ENCODE results near the gene CTSE.
A peak's percentile ranks its signal among the peaks of the same experiment; 100 is the strongest.

The CTSE gene

GRCh38 chr1:206036663-206037455, 13.2 kb upstream of the CTSE start:
- Histone ChIP-seq H3K4me3 (replicated peaks; ENCODE audit: insufficient read depth, low read length) (no peak overlapping the region), H3K27ac (replicated peaks) (no peak overlapping the region), H3K27me3 (ENCODE audit: insufficient read depth, poor library complexity, severe bottlenecking) (no peaks in the 10 kb centered on the region)
- TF ChIP-seq POLR2AphosphoS5 (IDR thresholded peaks at IDR 0.05; ENCODE audit: low read depth) (no peak), GABPA (IDR thresholded peaks at IDR 0.05; ENCODE audit: low read depth) (no peak), SPI1 (IDR thresholded peaks at IDR 0.05; ENCODE audit: borderline replicate concordance, low read depth) (no peak), REST (IDR thresholded peaks at IDR 0.05; ENCODE audit: insufficient replicate concordance, low read depth) (no peak), CTCF (IDR thresholded peaks at IDR 0.05; ENCODE audit: insufficient read depth, low read length) (no peak)
- no peak for DNase-seq (ENCODE audit: low read depth in 1 of 2, low spot score in 1 of 2)

- Histone ChIP-seq H3K4me3 (replicated peaks; ENCODE audit: insufficient read depth, low read length) (no peak overlapping the region), H3K27ac (replicated peaks) (no peak overlapping the region), H3K27me3 (ENCODE audit: insufficient read depth, poor library complexity, severe bottlenecking) (no peaks in the 10 kb centered on the region)
- TF ChIP-seq SPI1 (IDR thresholded peaks at IDR 0.05; ENCODE audit: borderline replicate concordance, low read depth), result no peak
- DNase-seq (ENCODE audit: low read depth in 1 of 2, low spot score in 1 of 2), result no peak
These were observed 11.3 kb upstream of the CTSE start for GRCh38 chr1:206035027-206035426.

- TF ChIP-seq GABPA (IDR thresholded peaks at IDR 0.05; ENCODE audit: low read depth) (no peak), REST (IDR thresholded peaks at IDR 0.05; ENCODE audit: insufficient replicate concordance, low read depth) (no peak), SPI1 (IDR thresholded peaks at IDR 0.05; ENCODE audit: borderline replicate concordance, low read depth) (0 out of 2 replicates have a peak, but pooled peaks have one; percentile 45), POLR2AphosphoS5 (IDR thresholded peaks at IDR 0.05; ENCODE audit: low read depth) (no peak), CTCF (IDR thresholded peaks at IDR 0.05; ENCODE audit: insufficient read depth, low read length) (no peak)
- peak in 1 of 2 experiments; percentile 37 for DNase-seq (ENCODE audit: low read depth in 1 of 2, low spot score in 1 of 2)
- no peak overlapping the region for H3K27ac ChIP-seq (replicated peaks)
- no peak overlapping the region for H3K4me3 ChIP-seq (replicated peaks; ENCODE audit: insufficient read depth, low read length)
- no peaks in the 10 kb centered on the region for H3K27me3 ChIP-seq (ENCODE audit: insufficient read depth, poor library complexity, severe bottlenecking)
These were observed 8.9 kb upstream of the CTSE start for GRCh38 chr1:206032380-206033140.

GRCh38 chr1:206030714-206031113, 7.0 kb upstream of the CTSE start:
- TF ChIP-seq CTCF (IDR thresholded peaks at IDR 0.05; ENCODE audit: insufficient read depth, low read length), result peak; percentile 90
- TF ChIP-seq POLR2AphosphoS5 (IDR thresholded peaks at IDR 0.05; ENCODE audit: low read depth), result no peak
- Histone ChIP-seq H3K4me3 (replicated peaks; ENCODE audit: insufficient read depth, low read length) (no peak overlapping the region), H3K27ac (replicated peaks) (peak overlapping the region; percentile 19; the same call in 1 of the 2 replicates), H3K27me3 (ENCODE audit: insufficient read depth, poor library complexity, severe bottlenecking) (no peaks in the 10 kb centered on the region)
- DNase-seq (ENCODE audit: low read depth in 1 of 2, low spot score in 1 of 2), result peak; percentile 80 to 92
